Measurements from ENCODE around the gene WIPF2. TPM values are rescaled to one million over a fixed set of nuclear protein-coding genes. Genes with fewer than 3 reads are reported as not detected.

Gene WIPF2
- total and polyA plus RNA-seq, 2 experiments from 2014 or later, result 9.2 TPM

GRCh38 chr17:40260528-40260927 lies 41.4 kb downstream of the WIPF2 start:
- H3K9me2 ChIP-seq (ENCODE audit: insufficient read depth), result no peaks in the 10 kb centered on the region
- Mint-ChIP-seq H3K9me3 (no peaks in the 10 kb centered on the region; the same call in 2 of the 3 replicates), H3K27me3 (ENCODE audit: insufficient read depth, low read depth, poor library complexity) (peaks cover 3% of the 10 kb centered on the region), H3K4me3 (no peak overlapping the region), H3K27ac (no peak overlapping the region), H3K36me3 (ENCODE audit: low read depth) (peaks cover 55% of the 10 kb centered on the region), H3K4me1 (peaks cover 8% of the 10 kb centered on the region; the same call in 1 of the 3 replicates)
- H3K36me3 ChIP-seq (ENCODE audit: insufficient read depth), result peaks cover 28% of the 10 kb centered on the region
- H3K27me3 ChIP-seq (ENCODE audit: insufficient read depth), result no peaks in the 10 kb centered on the region
- ATAC-seq (no peak), DNase-seq (ENCODE audit: low spot score) (no peak)
- no peaks in the 10 kb centered on the region; the same call in 1 of the 2 replicates for H3K79me2 ChIP-seq (replicated peaks; ENCODE audit: insufficient read depth)
- peaks cover 4% of the 10 kb centered on the region; the same call in 1 of the 2 replicates for H3F3A ChIP-seq (replicated peaks; ENCODE audit: low read depth)
- no peak overlapping the region for H2AFZ ChIP-seq
- H4K20me1 ChIP-seq (replicated peaks; ENCODE audit: insufficient read depth), result no peaks in the 10 kb centered on the region
- no peak overlapping the region for H3K27ac ChIP-seq (ENCODE audit: low read depth)
- no peaks in the 10 kb centered on the region for H3K4me1 ChIP-seq (ENCODE audit: insufficient read depth)
- no peak overlapping the region for H3K4me3 ChIP-seq
- no peak overlapping the region for H3K4me2 ChIP-seq
- TF ChIP-seq ETS1 (IDR thresholded peaks at IDR 0.05) (no peak), CREB1 (CRISPR knock-in tag; IDR thresholded peaks at IDR 0.05; ENCODE audit: low read depth) (no peak), CTCF (conservative IDR thresholded peaks at IDR 0.05; ENCODE audit: low read depth in 2 of 2) (no peak), ZNF114 (CRISPR knock-in tag; IDR thresholded peaks at IDR 0.05) (no peak), ZNF331 (CRISPR knock-in tag; IDR thresholded peaks at IDR 0.05; ENCODE audit: low read depth) (no peak), ZNF462 (CRISPR knock-in tag; IDR thresholded peaks at IDR 0.05) (no peak), JUNB (IDR thresholded peaks at IDR 0.05; ENCODE audit: unreplicated experiment) (no peak), STAT1 (IDR thresholded peaks at IDR 0.05; ENCODE audit: unreplicated experiment) (no peak), EZH2 (IDR thresholded peaks at IDR 0.05; ENCODE audit: low read depth, unreplicated experiment) (no peak), NANOG (IDR thresholded peaks at IDR 0.05; ENCODE audit: borderline replicate concordance) (no peak), EZH2phosphoT487 (IDR thresholded peaks at IDR 0.05; ENCODE audit: unreplicated experiment) (no peak), REST (IDR thresholded peaks at IDR 0.05; ENCODE audit: unreplicated experiment) (no peak), POLR2AphosphoS5 (IDR thresholded peaks at IDR 0.05; ENCODE audit: low read depth) (no peak)
